NCI-H446 (cell line): Measurements from ENCODE around the gene FCN2.

Experiments
- DNase-seq, 2 experiments: peaks; one replicate each; lab custom pipeline; 2025; lab: John Stamatoyannopoulos, UW

FCN2 gene

GRCh38 chr9:134869554-134870300, 10.9 kb upstream of the FCN2 start:
- DNase-seq = no peak

DNA sequence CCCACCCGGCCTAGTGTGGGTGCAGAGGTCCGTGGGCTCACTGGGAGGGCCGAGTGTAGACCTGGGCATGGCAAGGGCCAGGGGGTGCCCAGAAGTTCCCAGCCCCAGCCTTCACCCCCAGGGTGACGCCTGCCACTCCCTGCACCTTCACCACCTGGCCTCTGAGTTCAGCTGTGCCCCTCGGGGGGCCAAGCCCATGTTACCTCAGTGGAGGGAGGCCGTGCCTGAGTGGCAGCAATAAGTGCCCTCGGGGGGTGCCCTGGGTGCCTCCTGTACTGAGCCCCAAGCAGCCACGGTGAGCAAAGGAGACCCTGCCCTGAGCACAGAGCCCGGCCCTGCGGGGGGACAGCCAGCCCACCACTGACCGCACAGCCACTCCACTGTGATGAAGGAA, 10.3 kb upstream of the FCN2 start:
- no peak for DNase-seq

- DNase-seq = no peak
Measured at GRCh38 chr9:134870746-134871662, 9.6 kb upstream of the FCN2 start.

DNA sequence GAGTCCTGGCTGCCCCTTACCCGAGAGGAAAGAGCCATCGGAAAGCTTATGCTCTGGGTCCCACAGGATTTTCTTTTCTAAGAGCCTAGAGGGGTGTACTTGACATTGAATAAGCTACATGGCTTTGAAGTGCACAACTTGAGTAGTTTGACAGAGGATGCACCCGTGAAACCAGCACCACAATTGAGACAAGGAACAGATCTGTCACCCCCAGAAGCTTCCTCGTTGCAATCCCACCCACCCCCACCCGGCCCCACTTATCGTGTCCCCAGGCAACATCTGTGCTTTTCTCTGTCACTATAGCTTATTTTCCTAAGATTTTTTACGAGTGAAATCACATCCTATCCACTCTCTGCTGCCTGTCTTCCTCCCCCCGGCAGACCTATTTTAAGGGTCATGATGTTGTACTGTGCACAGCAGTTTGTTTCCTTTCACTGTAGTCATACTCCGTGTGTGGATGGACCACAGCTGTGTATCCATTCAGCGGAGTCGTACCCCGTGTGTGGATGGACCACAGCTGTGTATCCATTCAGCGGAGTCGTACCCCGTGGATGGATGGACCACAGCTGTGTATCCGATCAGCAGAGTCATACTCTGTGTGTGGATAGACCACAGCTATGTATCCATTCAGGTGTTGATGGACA, 8.8 kb upstream of the FCN2 start:
- DNase-seq = no peak

- DNase-seq = no peak
Measured at GRCh38 chr9:134872482-134873231, 8.0 kb upstream of the FCN2 start.

GRCh38 chr9:134875371-134875770, 5.2 kb upstream of the FCN2 start:
- no peak for DNase-seq

DNA sequence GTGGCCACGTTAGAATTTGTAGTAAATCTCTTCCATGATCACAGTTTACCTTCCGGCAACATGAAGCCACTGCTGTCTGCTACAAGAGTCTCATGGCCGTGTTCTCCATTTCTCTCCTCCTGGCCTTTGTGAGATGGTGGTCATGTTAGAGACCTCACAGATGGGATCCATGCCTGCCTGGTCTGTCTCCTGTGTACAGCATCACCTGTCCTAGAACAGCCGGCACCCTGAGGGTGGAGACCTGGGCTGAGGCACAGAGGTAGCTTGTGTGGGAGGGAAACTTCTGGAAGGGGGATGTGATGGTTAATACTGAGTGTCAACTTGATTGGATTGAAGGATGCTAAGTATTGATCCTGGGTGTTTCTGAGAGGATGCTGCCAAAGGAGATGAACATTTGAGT, 3.1 kb upstream of the FCN2 start:
- no peak for DNase-seq

- no peak for DNase-seq
Measured at GRCh38 chr9:134879664-134880483, 736 bp upstream of the FCN2 start.

DNA sequence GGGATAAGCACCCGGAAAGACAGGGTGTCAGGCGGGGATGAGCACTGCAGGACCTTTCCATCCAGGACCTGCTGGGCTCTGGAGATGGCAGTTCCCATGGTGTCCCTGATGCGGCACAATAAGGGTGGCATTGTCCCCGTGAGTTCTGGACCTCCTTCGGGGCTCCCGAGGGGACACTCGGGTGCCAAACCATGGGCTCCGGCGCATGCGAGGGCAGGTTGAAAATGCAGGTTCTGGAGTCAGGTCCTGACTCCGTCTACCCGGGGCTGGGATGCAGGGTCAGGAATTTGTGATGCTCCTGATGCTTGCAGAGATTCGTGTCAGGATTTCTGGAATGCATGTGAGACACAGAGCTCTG, 682 bp downstream of the FCN2 start:
- DNase-seq = no peak

DNA sequence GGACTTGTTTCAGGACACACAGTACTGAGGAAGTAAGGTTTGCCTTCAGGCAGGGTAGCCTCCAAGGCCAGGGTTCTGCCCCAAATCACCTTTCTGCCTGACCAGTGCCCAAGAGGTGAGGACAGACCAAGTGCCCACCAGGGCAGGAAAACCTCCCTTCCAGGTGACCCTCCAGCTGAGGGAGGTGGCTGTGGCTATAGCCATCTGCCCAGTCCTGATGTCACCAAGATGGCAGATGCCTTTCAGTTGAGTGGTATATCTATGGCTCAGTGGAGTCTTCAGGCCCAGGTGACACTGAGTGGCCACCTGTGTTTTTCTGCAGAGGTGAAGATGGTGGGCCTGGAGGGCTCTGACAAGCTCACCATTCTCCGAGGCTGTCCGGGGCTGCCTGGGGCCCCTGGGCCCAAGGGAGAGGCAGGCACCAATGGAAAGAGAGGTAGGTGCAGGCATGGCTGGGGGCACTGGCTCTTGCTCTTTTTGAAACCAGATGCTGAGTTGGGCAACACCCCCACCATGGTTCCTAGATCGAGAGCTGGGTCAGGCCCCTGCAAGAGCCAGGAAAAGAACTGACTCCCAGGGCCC, 1.7 kb downstream of the FCN2 start:
- no peak for DNase-seq

GRCh38 chr9:134883040-134883782, 2.6 kb downstream of the FCN2 start:
- DNase-seq = no peak

DNA sequence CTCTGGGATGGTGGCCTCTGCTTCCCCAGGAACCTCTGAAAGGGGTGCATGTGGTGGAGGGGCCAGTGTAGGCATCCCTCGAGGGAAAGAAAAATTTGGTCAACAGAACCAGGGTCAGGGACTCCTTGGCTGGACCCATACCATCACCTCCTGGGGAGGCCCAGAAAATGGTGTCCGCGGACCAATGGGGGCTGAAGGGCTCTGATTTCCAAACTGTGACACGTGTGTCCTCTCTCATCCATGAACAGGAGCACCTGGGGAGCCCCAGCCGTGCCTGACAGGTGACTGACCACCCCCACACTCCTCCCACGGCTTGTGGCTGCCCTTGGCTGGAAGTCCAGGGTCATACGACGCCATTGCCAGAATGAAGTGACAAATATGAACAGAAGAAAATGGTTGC, 3.9 kb downstream of the FCN2 start:
- DNase-seq = no peak

DNA sequence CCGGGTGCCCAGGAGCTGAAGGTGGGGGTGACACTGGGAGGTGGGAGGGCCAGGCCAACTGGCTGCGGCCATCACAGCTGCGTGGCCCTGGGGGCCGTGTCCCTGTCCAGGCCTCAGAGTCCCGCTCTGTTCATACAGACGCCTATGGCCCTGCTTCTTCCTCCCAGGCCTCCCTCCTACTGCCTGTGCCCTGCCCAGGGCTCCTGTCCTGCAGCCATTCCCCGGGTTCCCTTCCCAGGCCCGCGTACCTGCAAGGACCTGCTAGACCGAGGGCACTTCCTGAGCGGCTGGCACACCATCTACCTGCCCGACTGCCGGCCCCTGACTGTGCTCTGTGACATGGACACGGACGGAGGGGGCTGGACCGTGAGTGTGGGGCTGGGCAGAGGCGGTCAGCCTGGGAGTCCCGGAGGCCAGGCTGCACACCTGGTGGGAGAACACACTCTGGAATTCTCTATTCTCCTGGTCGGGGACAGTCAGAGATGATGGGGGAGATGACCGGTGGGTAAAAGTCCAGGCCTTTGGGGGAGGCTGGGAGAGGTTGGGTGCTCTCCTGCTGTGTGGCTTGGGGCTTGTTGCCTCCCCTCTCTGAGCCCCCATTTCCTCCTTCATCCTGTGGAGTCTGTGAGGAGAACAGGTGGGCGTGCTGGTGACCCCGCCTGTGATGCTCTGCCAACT, 4.5 kb downstream of the FCN2 start:
- no peak for DNase-seq

DNA sequence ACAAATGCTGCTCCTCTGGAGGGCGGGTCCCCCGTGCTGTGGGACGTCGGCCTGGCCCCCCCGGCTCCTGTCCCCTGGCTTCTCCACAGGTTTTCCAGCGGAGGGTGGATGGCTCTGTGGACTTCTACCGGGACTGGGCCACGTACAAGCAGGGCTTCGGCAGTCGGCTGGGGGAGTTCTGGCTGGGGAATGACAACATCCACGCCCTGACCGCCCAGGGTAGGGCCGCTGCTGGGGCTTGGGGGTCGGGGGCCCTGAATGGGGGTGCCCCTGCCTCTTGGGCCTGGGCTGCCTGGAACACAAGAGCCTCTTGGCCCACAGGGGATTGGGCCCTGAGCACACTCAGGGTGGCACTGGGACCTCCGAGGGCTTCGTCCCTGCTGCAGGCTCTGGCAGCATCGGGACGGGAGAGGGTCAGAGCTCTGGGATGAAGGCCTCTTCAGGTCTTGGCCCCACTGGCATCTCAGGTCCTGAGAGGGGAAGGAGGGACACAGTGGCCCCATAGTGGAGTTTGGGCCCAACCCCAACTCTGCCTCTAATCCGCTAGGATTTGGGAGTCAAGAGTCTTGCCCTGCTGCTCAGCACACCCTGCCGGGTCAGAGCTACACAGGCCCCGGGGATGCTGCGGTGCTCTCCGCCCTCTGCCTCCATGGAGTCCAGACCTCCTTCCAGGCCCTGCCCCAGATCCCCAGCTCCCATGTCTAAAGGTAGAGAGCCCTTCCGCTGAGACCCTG, 5.2 kb downstream of the FCN2 start:
- no peak for DNase-seq

DNA sequence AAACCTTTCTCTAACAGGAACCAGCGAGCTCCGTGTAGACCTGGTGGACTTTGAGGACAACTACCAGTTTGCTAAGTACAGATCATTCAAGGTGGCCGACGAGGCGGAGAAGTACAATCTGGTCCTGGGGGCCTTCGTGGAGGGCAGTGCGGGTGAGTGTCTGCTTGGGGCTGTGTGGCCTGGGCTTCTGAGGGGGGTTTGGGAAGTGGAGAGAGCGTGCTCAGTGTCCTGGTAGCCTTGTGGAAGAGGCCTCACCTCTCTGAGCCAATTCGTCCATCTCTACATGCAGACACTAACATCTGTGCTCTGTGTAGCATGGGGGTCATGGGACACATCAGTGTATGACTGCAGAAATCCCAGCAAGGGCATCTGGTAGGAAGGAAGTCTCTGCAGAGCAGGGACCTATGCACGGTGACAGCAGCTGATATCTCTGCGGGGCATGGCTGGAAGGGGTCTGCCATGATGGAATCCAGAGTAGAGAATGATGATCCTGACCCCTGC, 5.9 kb downstream of the FCN2 start:
- no peak for DNase-seq

- no peak for DNase-seq
Measured at GRCh38 chr9:134887219-134887618, 6.6 kb downstream of the FCN2 start.

- DNase-seq = no peak
Measured at GRCh38 chr9:134887686-134888602, 7.3 kb downstream of the FCN2 start.
